Activated CD4-positive, alpha-beta T cell treated with anti-CD3 and anti-CD28 coated beads for 48 hours (primary cell): ENCODE data around the gene KRTAP4-9.
"Not testable (repeated sequence)": the region's sequence is repeated elsewhere in the genome, so short reads cannot be mapped to it uniquely, and the experiment has no call there.

Experiments used
- DNase-seq: peaks from one replicate; pipeline ENCODE4 v3.0.0-alpha.2; 2020

KRTAP4-9 gene

GRCh38 chr17:41133880-41134735 lies 28.9 kb downstream of the KRTAP4-9 start:
- no peak for DNase-seq

GRCh38 chr17:41139865-41140264 lies 34.7 kb downstream of the KRTAP4-9 start:
- not testable (repeated sequence) for DNase-seq

GRCh38 chr17:41140360-41141131 lies 35.4 kb downstream of the KRTAP4-9 start, which contains the start of gene KRTAP4-6:
KRTAP4-6 (minus strand) TSS chr17:41140544; CDS start chr17:41140487, 57 bp downstream.
- DNase-seq: no peak

GRCh38 chr17:41141361-41141760 lies 36.2 kb downstream of the KRTAP4-9 start:
- no peak for DNase-seq

GRCh38 chr17:41144846-41145245 lies 39.7 kb downstream of the KRTAP4-9 start:
- no peak for DNase-seq

- no peak for DNase-seq
These were observed 40.1 kb downstream of the KRTAP4-9 start for GRCh38 chr17:41145261-41145660.

GRCh38 chr17:41147531-41148204 lies 42.5 kb downstream of the KRTAP4-9 start:
- DNase-seq: no peak

GRCh38 chr17:41148971-41149651 lies 43.9 kb downstream of the KRTAP4-9 start:
- DNase-seq: not testable (repeated sequence)

- DNase-seq: no peak
These were observed 44.4 kb downstream of the KRTAP4-9 start, which contains the start of gene KRTAP4-5 for GRCh38 chr17:41149652-41149985. KRTAP4-5 (minus strand) TSS chr17:41149825; CDS start chr17:41149767, 58 bp downstream.

- DNase-seq: no peak
These were observed 44.8 kb downstream of the KRTAP4-9 start for GRCh38 chr17:41150026-41150425.

- no peak for DNase-seq
These were observed 46.3 kb downstream of the KRTAP4-9 start for GRCh38 chr17:41151525-41151924.

- DNase-seq: no peak
These were observed 48.7 kb downstream of the KRTAP4-9 start for GRCh38 chr17:41153856-41154255.
